Pons (tissue), 1 donor: ENCODE data around the gene TAAR8.
A peak's percentile ranks its signal among the peaks of the same experiment; 100 is the strongest.
"Not testable (repeated sequence)": the region's sequence is repeated elsewhere in the genome, so short reads cannot be mapped to it uniquely, and the experiment has no call there.

ENCODE experiments used
- DNase-seq: peaks from one replicate; pipeline ENCODE4 v3.0.0-alpha.2; 2016; ENCODE audit warnings: low spot score

Gene TAAR8

GRCh38 chr6:132544826-132545225, 7.6 kb upstream of the TAAR8 start:
- no peak for DNase-seq

DNA sequence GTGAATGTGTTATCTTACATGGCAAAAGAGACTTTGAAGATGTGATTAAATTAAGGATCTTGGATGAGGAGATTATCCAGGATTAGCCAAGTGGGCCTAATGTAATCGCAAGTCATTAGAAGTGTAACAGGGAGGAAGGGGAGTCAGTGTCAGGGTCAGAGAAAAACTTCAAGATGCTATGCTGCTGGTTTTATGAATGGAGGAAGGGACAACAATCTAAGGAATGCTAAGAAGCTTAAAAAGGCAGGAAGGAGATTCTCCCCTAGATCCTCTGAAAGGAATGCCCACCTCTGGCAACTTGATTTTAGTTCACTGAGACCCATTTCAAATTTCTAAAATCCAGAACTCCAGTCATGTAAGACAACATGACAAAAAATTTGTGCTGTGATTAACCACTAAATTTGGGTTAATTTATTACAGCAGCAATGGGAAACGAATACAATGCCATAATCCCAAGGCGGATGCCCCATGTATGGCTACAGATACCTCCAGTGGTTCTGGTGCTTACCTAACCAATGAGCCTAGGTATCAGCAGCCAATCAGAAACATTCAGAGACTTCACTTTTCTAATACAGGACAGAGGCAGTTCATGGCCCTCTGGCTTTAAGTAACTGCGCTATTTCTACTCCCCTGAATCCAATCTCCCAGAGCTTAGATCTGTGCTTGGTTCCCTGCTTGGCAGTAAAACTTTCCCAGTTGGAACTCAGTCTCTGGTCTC, 3.6 kb upstream of the TAAR8 start:
- DNase-seq = no peak

GRCh38 chr6:132551214-132551613, 1.3 kb upstream of the TAAR8 start:
- DNase-seq = no peak

GRCh38 chr6:132560087-132560486, 7.6 kb downstream of the TAAR8 start:
- DNase-seq = not testable (repeated sequence)

DNA sequence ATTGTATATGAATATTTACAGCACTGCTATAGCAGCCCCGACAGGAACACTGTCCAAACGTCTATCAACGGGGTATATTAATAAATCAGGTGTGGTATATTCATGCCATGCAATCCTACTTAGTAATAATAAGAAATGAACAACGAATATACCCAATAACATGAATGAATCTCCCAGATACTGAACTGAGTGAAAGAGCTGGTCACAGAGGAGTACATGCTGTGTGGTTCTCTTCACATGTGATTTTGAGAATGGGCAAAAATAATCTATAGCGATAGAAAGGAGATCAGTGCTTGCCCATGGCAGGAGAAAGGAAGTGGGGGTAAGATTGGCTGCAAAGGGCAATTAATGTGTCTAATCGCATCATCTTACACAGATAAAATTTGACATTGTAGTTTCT, 13.9 kb downstream of the TAAR8 start:
- no peak for DNase-seq

DNA sequence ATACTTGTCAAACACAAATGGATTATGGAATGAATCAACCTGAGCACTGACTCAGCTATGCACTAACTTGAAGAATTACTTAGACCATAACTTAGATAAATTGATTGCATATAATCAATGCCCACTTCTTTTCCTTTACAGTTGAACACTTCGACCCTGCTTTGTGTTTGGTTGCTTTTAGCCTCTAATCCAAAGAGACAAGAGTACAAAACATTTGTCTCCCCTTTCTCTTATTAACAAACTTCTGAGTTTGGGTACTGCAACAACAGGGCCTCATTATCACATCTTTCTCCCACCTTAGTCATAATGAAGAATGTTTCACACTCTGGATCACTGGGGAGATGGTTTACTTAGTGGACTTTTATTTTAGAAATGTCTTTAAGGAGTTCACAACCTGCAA, 15.1 kb downstream of the TAAR8 start:
- no peak for DNase-seq

- no peak for DNase-seq
Measured at GRCh38 chr6:132568611-132569010, 16.1 kb downstream of the TAAR8 start.

DNA sequence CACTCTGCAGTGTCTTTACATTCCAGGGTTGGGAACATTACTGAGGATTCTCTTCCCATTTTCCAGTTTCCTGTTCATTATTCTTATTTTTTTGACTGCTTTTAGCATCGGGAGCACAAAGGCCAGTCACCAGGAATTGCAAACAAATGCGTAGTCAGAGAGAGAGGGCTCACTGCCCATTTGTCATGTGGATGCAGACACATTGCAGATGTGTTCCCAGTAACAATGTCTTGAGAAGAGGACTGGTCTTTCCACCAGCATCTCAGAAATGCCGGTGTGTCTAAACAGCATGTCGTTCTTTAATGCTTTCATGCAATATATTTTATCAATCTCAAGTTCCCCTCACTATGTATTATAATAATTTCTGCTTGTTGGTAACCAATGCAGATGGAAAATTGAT, 16.7 kb downstream of the TAAR8 start:
- peak; percentile 95 for DNase-seq

DNA sequence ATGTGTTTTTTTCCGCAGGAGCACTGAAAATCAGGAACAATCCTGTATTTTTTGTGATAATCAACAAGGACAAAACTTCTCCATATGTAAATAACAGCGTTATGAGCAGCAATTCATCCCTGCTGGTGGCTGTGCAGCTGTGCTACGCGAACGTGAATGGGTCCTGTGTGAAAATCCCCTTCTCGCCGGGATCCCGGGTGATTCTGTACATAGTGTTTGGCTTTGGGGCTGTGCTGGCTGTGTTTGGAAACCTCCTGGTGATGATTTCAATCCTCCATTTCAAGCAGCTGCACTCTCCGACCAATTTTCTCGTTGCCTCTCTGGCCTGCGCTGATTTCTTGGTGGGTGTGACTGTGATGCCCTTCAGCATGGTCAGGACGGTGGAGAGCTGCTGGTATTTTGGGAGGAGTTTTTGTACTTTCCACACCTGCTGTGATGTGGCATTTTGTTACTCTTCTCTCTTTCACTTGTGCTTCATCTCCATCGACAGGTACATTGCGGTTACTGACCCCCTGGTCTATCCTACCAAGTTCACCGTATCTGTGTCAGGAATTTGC, 17.8 kb downstream of the TAAR8 start, which contains the start of gene TAAR6:
Gene TAAR6, plus strand, starts transcription at position 102 of the 557 bp plus-strand sequence. Its CDS starts 0 bp downstream, at position 102.
- peak; percentile 74 for DNase-seq

DNA sequence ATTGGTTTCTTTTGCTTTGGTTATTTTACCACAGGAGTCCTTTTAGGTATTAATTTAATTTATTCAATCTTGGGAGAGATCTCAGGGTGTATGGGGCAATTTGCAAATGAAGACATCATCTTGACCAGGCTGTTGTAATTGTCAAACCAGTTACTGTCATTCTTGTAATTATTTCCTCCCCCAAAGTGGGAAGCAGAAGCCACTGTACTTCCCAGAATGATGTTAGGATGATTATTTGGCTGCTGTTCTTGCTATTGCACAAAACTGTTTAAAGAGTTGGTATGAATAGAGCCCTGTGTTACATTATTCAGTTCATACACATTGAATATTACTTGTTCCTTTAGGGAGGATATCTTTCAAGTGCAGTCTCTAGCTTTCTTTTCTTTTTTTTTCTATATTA, 19.3 kb downstream of the TAAR8 start:
- no peak for DNase-seq

DNA sequence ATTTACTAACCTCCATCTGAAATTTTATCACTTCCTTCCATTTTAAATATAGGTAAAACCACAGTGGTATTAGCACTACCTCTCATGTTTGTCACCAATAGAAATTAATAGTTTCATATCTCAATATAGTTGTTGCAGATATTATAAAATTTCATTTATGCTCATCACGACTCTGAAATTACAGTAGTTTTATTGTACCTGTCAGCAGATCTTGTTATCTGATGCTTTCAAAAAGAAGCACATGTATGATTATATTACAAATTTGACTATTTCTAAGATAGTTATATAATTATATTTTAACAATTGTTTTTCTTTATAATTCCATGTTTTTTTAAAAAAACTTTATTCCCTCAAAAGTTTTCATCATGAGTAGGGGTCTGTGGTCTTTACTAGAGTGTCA, 32.2 kb downstream of the TAAR8 start:
- DNase-seq = no peak

DNA sequence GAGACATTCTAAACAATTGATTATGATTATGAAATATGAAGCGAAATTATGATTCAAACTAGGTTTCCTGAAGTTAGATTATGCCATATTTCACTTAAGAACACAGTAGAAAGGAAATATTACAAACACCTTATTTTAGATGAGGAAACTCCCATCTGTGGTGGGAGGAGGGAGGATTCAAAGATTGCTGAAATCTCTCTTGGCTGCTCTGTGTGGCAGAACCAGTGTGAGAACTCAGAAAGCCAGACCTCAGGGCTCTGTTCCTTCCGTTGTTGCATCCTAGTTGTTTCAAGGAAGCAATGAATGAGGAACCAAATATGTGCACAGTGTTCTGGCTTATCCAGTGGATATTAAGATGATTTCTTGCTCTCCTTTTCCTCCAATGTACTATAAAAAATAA, 35.0 kb downstream of the TAAR8 start:
- no peak for DNase-seq

DNA sequence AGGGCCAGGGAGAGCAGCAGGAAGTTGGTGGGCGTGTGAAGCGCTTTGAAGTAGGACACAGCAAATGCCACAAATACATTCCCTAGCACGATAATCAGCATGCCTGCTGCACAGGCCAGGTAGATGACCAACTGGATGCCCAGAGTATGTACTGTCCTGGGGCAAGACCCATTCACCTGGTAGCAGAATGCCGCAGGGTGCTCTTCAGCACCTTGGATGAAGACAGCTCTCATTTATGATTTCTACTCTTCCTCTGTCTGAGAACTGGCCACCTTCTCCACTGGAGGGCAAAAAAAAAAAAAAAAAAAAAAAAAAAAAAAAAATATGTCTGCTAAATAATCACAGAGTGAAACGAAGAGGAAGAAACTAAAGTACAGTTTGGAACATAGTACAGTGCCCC, 37.0 kb downstream of the TAAR8 start, which contains the start of gene TAAR5:
Gene TAAR5, minus strand, starts transcription at position 288 of the 400 bp plus-strand sequence. Its CDS starts 55 bp downstream, at position 233.
- no peak for DNase-seq

- no peak for DNase-seq
Measured at GRCh38 chr6:132590362-132590761, 37.9 kb downstream of the TAAR8 start.

DNA sequence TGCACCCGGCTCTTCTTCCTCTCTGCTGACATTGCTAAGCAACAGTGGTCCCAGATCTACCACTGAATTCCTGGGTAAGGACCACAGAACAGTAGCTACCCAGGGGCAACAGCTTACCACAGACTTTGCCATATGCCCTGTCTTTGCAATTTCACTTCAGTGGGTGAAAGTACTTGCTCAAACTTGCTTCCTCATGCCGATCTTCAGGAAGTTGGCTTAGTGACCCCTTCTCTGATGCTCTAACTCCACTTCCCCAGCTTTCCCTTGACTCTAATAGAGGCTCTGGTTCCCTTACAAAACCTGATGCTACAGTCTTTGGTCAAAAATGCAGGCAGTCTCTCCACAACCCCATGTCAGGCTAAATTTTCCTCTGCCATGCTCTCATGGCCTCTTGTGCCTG, 40.4 kb downstream of the TAAR8 start:
- no peak for DNase-seq

GRCh38 chr6:132596201-132596600, 43.7 kb downstream of the TAAR8 start:
- DNase-seq = no peak

DNA sequence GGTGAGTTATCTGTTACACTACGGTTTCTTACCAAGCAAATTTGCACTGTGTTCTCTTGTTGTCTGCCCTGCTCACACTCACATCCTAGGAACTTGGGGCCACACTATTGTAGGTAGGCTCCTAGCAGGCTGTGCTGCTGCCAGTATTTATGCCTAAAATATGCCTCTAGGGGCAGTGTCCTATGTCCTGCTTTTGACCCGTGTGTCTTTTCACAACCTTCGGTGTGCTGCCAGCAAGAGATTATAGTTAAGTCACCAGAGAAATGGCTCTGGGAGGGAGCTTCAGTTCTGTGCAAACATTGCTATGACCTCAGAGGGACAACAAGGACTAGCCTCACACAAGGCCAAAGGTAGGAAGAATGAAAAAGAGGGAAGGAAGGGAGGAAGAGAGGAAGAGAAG, 46.0 kb downstream of the TAAR8 start:
- no peak for DNase-seq

DNA sequence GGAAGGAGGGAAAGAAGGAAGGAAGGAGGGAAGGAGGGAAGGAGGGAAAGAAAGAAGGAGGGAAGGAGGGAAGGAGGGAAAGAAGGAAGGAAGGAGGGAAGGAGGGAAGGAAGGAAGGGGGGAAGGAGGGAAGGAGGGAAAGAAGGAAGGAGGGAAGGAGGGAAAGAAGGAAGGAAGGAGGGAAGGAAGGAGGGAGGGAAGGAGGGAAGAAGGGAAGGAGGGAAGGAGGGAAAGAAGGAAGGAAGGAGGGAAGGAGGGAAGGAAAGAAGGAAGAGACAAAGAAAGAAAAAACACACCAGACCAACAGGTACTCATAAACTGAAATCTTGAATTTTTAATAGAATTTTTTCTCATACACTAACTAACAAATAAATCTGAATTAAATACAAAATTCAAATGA, 48.4 kb downstream of the TAAR8 start:
- DNase-seq = not testable (repeated sequence)
